B cell (primary cell): ENCODE data around the gene ALKBH3. TPM values are rescaled to one million over a fixed set of nuclear protein-coding genes. Genes with fewer than 3 reads are reported as not detected.

Source experiments
- ATAC-seq: fragments of 200-7000 bp; cut with Tn5 transposase; one replicate; pipeline ENCODE4 v1.10.0; 2021; ENCODE audit warnings: low read depth, mild to moderate bottlenecking, moderate number of reproducible peaks, moderate library complexity
- CTCF ChIA-PET: fragments of 350-600 bp; sonication (Branson Sonifier 250); formaldehyde crosslinking; loops from one replicate; lab custom pipeline; 2021; ENCODE audit warnings: antibody characterized with exemption, inconsistent platforms; lab: Charles Lee
- POLR2A ChIA-PET: fragments of 350-600 bp; sonication (Branson Sonifier 250); formaldehyde crosslinking; loops from one replicate; lab custom pipeline; 2021; ENCODE audit warnings: antibody characterized with exemption; lab: Charles Lee
- DNase-seq: peaks from one replicate; pipeline ENCODE4 v3.0.0; 2013
- H2AFZ ChIP-seq: 2 replicates; pipeline ENCODE4 v1.6.1; 2012; ENCODE audit warnings: mild to moderate bottlenecking, low read depth, low read length; ENCODE audit not compliant: insufficient read depth, poor library complexity, severe bottlenecking
- H3K27ac ChIP-seq, 2 donors: 1 replicate in 1 of 2; 2 replicates in 1 of 2; pipeline ENCODE4 v1.5.1; 2012 to 2013; ENCODE audit warnings: low read length in 2 of 2, mild to moderate bottlenecking in 2 of 2, moderate library complexity in 1 of 2
- H3K27me3 ChIP-seq, 4 experiments: fragments of 200-600 bp in 1 of 4; sonication (generic) in 1 of 4; replicated peaks in 1 of 4; 1 replicate in 2 of 4; 2 replicates in 2 of 4; pipeline versions ENCODE4 v1.6.1 to v1.7.0; 2013 to 2016; ENCODE audit warnings: low read length in 3 of 4, mild to moderate bottlenecking in 2 of 4, mixed read lengths in 1 of 4, moderate library complexity in 1 of 4; ENCODE audit not compliant: insufficient read depth in 4 of 4, control insufficient read depth in 3 of 4; ENCODE audit errors: control extremely low read depth in 1 of 4
- H3K36me3 ChIP-seq, 2 experiments: replicated peaks in 1 of 2; 1 replicate in 1 of 2; 2 replicates in 1 of 2; pipeline versions ENCODE4 v1.6.1 to v1.7.1; 2013; ENCODE audit warnings: low read length in 1 of 2; ENCODE audit not compliant: insufficient read depth in 2 of 2, control insufficient read depth in 1 of 2; ENCODE audit errors: control extremely low read depth in 1 of 2, extremely low read depth in 1 of 2
- H3K4me1 ChIP-seq, 2 donors: fragments of 200-600 bp in 1 of 2; sonication (generic) in 1 of 2; 1 replicate in 1 of 2; 2 replicates in 1 of 2; pipeline versions ENCODE4 v1.5.1 to v1.6.1; 2013 to 2017; ENCODE audit warnings: low read length in 2 of 2; ENCODE audit not compliant: control insufficient read depth in 2 of 2, insufficient read depth in 2 of 2
- H3K4me2 ChIP-seq: replicated peaks from 2 replicates; pipeline ENCODE3; 2012; ENCODE audit warnings: mild to moderate bottlenecking, low read depth, low read length; ENCODE audit not compliant: poor library complexity, severe bottlenecking
- H3K4me3 ChIP-seq, 5 experiments: fragments of 200-600 bp in 1 of 5; sonication (generic) in 1 of 5; 1 replicate in 3 of 5; 2 replicates in 2 of 5; pipeline versions ENCODE4 v1.5.1 to v1.7.0; 2011 to 2016; ENCODE audit warnings: low read length in 4 of 5, mild to moderate bottlenecking in 4 of 5, low read depth in 2 of 5, control low read depth in 1 of 5, moderate library complexity in 1 of 5; ENCODE audit not compliant: insufficient read depth in 1 of 5; ENCODE audit errors: control extremely low read depth in 1 of 5, extremely low read depth in 1 of 5
- H3K79me2 ChIP-seq: fragments of 200-600 bp; sonication (generic); one replicate; pipeline ENCODE4 v1.6.0; 2016; ENCODE audit warnings: low read length; ENCODE audit not compliant: control insufficient read depth, insufficient read depth
- H3K9ac ChIP-seq: fragments of 200-600 bp; sonication (generic); 2 replicates; pipeline ENCODE4 v1.6.1; 2017; ENCODE audit warnings: mild to moderate bottlenecking, low read length, moderate library complexity
- H3K9me3 ChIP-seq, 3 donors: one replicate each; pipeline versions ENCODE4 v1.6.1 to v1.7.1; 2013; ENCODE audit warnings: low read length in 2 of 3; ENCODE audit not compliant: control insufficient read depth in 2 of 3, insufficient read depth in 1 of 3; ENCODE audit errors: control extremely low read depth in 1 of 3
- H4K20me1 ChIP-seq: 2 replicates; pipeline ENCODE4 v1.6.0; 2012; ENCODE audit warnings: mild to moderate bottlenecking, low read length; ENCODE audit not compliant: insufficient read depth, control insufficient read depth, poor library complexity, severe bottlenecking
- H3K27ac Mint-ChIP-seq: one replicate; pipeline ENCODE4 v1.8.0; 2021; ENCODE audit warnings: mixed read lengths
- H3K27me3 Mint-ChIP-seq: one replicate; pipeline ENCODE4 v1.8.0; 2021; ENCODE audit warnings: mixed read lengths
- H3K4me1 Mint-ChIP-seq: one replicate; pipeline ENCODE4 v1.8.0; 2021; ENCODE audit warnings: mixed read lengths
- H3K4me3 Mint-ChIP-seq: one replicate; pipeline ENCODE4 v1.8.0; 2021; ENCODE audit warnings: mixed read lengths
- H3K9me3 Mint-ChIP-seq: one replicate; pipeline ENCODE4 v1.8.0; 2022; ENCODE audit warnings: mixed read lengths; ENCODE audit not compliant: insufficient read depth
- EZH2 ChIP-seq: IDR thresholded peaks from 2 replicates; pipeline ENCODE4 v1.6.1; 2012; ENCODE audit warnings: borderline replicate concordance, low read depth, mild to moderate bottlenecking, moderate library complexity, low read length; ENCODE audit not compliant: insufficient read depth, poor library complexity, severe bottlenecking
- WGBS: methylation state at CpG from one replicate; pipeline ENCODE4 v1.1.5; 2013; ENCODE audit warnings: missing lambda C conversion rate; ENCODE audit not compliant: insufficient coverage; 5-methylcytosine and 5-hydroxymethylcytosine counted together
- intact Hi-C: fragments of 100-400 bp; cut with micrococcal nuclease; formaldehyde crosslinking; loops from one replicate; pipeline ENCODE4 v1.10.0; 2022
- polyA plus RNA-seq: library from polyadenylated mRNA; depleted of rRNA; stranded (reverse); fragments of >200 nt; gene quantifications from 2 replicates; pipeline ENCODE4 v1.2.3, GENCODE V29; 2012
- total RNA-seq, 2 donors: library from RNA; stranded (reverse); fragments of 120-200 nt in 1 of 2; gene quantifications; 1 replicate in 1 of 2; 2 replicates in 1 of 2; pipeline versions ENCODE4 v1.2.3 to v1.2.4, GENCODE V29; 2013 to 2022
- TF ChIP-seq, protein P1 (sequence below): fragments of 200-600 bp; IDR thresholded peaks from one replicate; pipeline ENCODE4 v1.8.0; 2022; ENCODE audit warnings: antibody characterized with exemption, mild to moderate bottlenecking

The ALKBH3 gene
- total and polyA plus RNA-seq, 2 donors (not counting 1 experiment from before 2014, with no cell fraction given): 22.3 to 26.7 TPM

DNA sequence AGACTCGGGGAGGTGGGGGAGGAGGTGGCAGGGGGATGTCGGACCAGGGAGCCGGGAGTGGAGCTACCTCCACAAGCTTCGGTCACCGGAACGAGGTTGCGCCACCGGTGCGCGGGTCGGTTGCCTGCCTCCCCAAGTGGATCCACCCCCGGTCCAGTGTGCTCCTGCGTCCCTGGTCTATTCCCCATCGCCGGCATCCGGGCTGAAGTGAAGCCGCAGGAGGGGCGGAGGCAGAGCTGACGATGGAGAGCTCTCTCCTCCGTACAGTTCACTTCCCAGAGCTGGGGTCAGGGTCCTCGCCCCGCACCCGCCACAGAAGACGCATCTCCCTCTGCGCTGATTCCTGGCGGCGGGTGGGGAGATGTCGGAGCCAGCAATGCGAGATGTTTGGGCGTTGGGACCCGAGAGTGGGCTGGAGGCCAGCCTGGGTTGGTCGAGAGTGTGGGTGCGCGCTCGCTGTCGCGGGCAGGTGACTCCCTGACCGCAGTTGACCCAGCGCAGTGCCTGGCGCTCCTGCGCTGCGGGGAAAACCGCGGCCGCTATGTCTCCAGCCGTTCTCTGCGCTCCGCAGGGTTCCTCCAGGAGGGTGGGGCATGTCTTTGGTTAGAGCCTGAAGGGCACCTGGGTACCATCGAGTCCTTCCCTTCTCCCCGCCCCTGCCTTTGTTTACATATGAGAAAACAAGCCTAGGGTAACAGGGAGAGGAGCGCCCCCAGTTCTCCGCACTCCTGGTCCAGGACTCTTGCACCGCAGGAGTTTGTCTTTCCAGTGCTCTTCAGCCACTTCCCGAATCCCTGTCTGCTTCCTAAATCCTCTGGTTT lies 63.5 kb downstream of the ALKBH3 start:
- intact Hi-C loops: no loop called here
- ATAC-seq (no peak), DNase-seq (no peak)
- H3K4me2 ChIP-seq: peak overlapping the region; percentile 74
- ChIA-PET CTCF (no interaction called here), POLR2A (no interaction called here)
- TF ChIP-seq, protein P1, sequence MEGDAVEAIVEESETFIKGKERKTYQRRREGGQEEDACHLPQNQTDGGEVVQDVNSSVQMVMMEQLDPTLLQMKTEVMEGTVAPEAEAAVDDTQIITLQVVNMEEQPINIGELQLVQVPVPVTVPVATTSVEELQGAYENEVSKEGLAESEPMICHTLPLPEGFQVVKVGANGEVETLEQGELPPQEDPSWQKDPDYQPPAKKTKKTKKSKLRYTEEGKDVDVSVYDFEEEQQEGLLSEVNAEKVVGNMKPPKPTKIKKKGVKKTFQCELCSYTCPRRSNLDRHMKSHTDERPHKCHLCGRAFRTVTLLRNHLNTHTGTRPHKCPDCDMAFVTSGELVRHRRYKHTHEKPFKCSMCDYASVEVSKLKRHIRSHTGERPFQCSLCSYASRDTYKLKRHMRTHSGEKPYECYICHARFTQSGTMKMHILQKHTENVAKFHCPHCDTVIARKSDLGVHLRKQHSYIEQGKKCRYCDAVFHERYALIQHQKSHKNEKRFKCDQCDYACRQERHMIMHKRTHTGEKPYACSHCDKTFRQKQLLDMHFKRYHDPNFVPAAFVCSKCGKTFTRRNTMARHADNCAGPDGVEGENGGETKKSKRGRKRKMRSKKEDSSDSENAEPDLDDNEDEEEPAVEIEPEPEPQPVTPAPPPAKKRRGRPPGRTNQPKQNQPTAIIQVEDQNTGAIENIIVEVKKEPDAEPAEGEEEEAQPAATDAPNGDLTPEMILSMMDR: no peak
- TF ChIP-seq EZH2: no peak
- H3K79me2 ChIP-seq: no peaks in the 10 kb centered on the region
- H3K4me3 ChIP-seq: peak overlapping the region in 1 of 5 experiments; percentile 36
- H3K4me1 ChIP-seq: peaks cover 18 to 23% of the 10 kb centered on the region in 2 donors
- H3K27me3 Mint-ChIP-seq: peaks cover 53% of the 10 kb centered on the region
- no peak overlapping the region for H2AFZ ChIP-seq
- peaks cover 14% of the 10 kb centered on the region for H3K4me1 Mint-ChIP-seq
- peaks cover 0 to 50% (median 17%) of the 10 kb centered on the region in 4 experiments for H3K27me3 ChIP-seq
- no peaks in the 10 kb centered on the region for H3K36me3 ChIP-seq
- H3K9me3 Mint-ChIP-seq: no peaks in the 10 kb centered on the region
- no peak overlapping the region for H3K27ac Mint-ChIP-seq
- WGBS: 5% methylated on average over 49 of the region's 54 CpGs
- peaks cover 0 to 14% (median 0%) of the 10 kb centered on the region in 3 donors for H3K9me3 ChIP-seq
- H3K9ac ChIP-seq: no peak overlapping the region
- H3K4me3 Mint-ChIP-seq: peak overlapping the region; percentile 89
- no peaks in the 10 kb centered on the region for H4K20me1 ChIP-seq
- H3K27ac ChIP-seq: no peak overlapping the region

DNA sequence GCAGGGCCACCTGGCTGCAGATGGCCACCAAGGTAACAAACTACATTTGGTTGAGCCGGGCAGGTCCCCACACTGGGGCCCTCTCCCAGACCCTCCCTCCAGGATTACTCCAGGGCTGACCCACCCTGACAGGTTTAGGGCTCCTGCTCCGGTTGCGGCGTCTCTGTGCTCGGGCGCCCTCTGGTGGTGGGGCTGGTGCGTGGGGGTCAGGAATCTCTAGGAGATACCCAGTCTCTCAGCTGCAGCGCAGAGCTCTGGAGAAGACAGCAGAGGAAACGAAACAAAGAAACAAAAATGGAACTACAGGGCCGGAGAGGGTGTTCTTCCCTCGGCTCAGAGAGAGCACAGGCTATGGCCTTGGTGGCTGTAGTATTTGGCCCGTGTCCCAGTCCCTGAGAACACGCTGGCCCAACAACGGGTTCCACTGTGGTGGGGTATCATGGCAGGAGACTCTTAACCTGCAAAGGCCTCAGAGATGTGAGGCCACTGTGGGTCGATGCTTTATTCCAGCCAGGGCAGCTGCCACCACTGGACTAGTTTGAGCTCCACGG lies 64.2 kb downstream of the ALKBH3 start:
- WGBS: 24% methylated on average over 16 of the region's 16 CpGs
- Histone ChIP-seq H3K4me2 (peak overlapping the region; percentile 3), H3K9ac (no peak overlapping the region), H3K36me3 (no peaks in the 10 kb centered on the region), H3K79me2 (no peaks in the 10 kb centered on the region), H3K27ac (no peak overlapping the region), H2AFZ (no peak overlapping the region), H3K9me3 (peaks cover 0 to 14% (median 0%) of the 10 kb centered on the region in 3 donors), H4K20me1 (no peaks in the 10 kb centered on the region), H3K27me3 (peaks cover 0 to 49% (median 17%) of the 10 kb centered on the region in 4 experiments), H3K4me3 (no peak overlapping the region), H3K4me1 (peaks cover 18 to 23% of the 10 kb centered on the region in 2 donors)
- no peak for TF ChIP-seq EZH2
- TF ChIP-seq, protein P1: peak; percentile 46
- no peak for ATAC-seq
- Mint-ChIP-seq H3K9me3 (no peaks in the 10 kb centered on the region), H3K27ac (no peak overlapping the region), H3K4me1 (peaks cover 14% of the 10 kb centered on the region), H3K27me3 (peaks cover 53% of the 10 kb centered on the region), H3K4me3 (peak overlapping the region; percentile 65)
- ChIA-PET CTCF (no interaction called here), POLR2A (no interaction called here)
- DNase-seq: peak; percentile 30
- intact Hi-C loops: no loop called here
